HTR-8/SVneo (cell line): ENCODE measurements around the gene HOXD12.
A peak's percentile ranks its signal among the peaks of the same experiment; 100 is the strongest.

Experiments used
- DNase-seq: peaks from one replicate; pipeline ENCODE4 v3.0.0; 2011; ENCODE audit warnings: low spot score, mixed read lengths; ENCODE audit not compliant: insufficient read length
- FAIRE-seq: peaks from 2 replicates; lab custom pipeline; 2011; peaks lifted over from hg19 to GRCh38; lab: Jason Lieb, UNC

Gene HOXD12

GRCh38 chr2:176092270-176093144, 7.1 kb upstream of the HOXD12 start, which contains the start of gene HOXD13:
Gene HOXD13 (plus strand): TSS chr2:176092721. CDS start chr2:176092891, 170 bp downstream.
- FAIRE-seq: no peak
- DNase-seq: no peak

- DNase-seq: no peak
- peak; percentile 95 for FAIRE-seq
Measured at GRCh38 chr2:176093145-176093897, 6.3 kb upstream of the HOXD12 start.

- FAIRE-seq: no peak
- no peak for DNase-seq
Measured at GRCh38 chr2:176093898-176094249, 5.7 kb upstream of the HOXD12 start.

GRCh38 chr2:176094349-176094748, 5.2 kb upstream of the HOXD12 start:
- no peak for DNase-seq
- FAIRE-seq: no peak

- no peak for FAIRE-seq
Measured at GRCh38 chr2:176095421-176095820, 4.2 kb upstream of the HOXD12 start.

GRCh38 chr2:176096243-176096985, 3.2 kb upstream of the HOXD12 start:
- FAIRE-seq (no peak), DNase-seq (no peak)

More at GRCh38 chr2:176095421-176095820, 4.2 kb upstream of the HOXD12 start:
- no peak for DNase-seq

GRCh38 chr2:176096986-176097819, 2.4 kb upstream of the HOXD12 start:
- peak; percentile 84 for DNase-seq
- peak; percentile 86 for FAIRE-seq

- FAIRE-seq (no peak), DNase-seq (no peak)
Measured at GRCh38 chr2:176097820-176098365, 1.7 kb upstream of the HOXD12 start.

GRCh38 chr2:176098366-176099158, 1.0 kb upstream of the HOXD12 start:
- DNase-seq: no peak
- no peak for FAIRE-seq

- no peak for DNase-seq
- FAIRE-seq: no peak
Measured at GRCh38 chr2:176099159-176099727, 352 bp upstream of the HOXD12 start.

- DNase-seq: no peak
- FAIRE-seq: no peak
Measured at GRCh38 chr2:176100547-176101140, 1.0 kb downstream of the HOXD12 start.

GRCh38 chr2:176101216-176101830, 1.7 kb downstream of the HOXD12 start:
- no peak for FAIRE-seq
- no peak for DNase-seq

GRCh38 chr2:176101842-176102241, 2.2 kb downstream of the HOXD12 start:
- no peak for DNase-seq
- FAIRE-seq: no peak

- DNase-seq (no peak), FAIRE-seq (no peak)
Measured at GRCh38 chr2:176102309-176102866, 2.8 kb downstream of the HOXD12 start.

GRCh38 chr2:176103194-176103593, 3.6 kb downstream of the HOXD12 start:
- FAIRE-seq (no peak), DNase-seq (no peak)

- FAIRE-seq (no peak), DNase-seq (no peak)
Measured at GRCh38 chr2:176103742-176104315, 4.2 kb downstream of the HOXD12 start.
